NCI-H2029 (cell line): Measurements from ENCODE around the gene PEX11A.

Source experiments
- DNase-seq: peaks from one replicate; lab custom pipeline; 2025; lab: John Stamatoyannopoulos, UW

Gene PEX11A

DNA sequence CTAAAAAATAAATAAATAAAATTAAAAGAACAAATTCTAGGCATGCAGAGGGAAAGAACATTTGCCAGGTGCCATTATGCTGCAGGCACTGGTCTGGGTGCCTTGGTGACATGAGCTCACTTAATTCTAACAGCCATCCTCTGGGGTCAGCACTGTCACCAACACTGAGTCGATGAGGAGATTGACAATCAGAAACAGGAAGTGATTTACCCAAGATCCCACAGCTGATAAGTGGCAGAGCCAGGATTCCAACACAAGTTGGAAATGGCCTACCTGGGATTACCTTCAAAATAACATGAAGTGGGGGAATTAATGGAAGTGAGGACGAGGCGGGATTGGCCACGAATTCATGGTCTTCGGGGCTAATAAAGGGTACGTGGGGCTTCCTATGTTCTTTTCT lies 14.9 kb downstream of the PEX11A start:
- no peak for DNase-seq

- DNase-seq: no peak
Observed at GRCh38 chr15:89674526-89674925, 16.0 kb downstream of the PEX11A start.

DNA sequence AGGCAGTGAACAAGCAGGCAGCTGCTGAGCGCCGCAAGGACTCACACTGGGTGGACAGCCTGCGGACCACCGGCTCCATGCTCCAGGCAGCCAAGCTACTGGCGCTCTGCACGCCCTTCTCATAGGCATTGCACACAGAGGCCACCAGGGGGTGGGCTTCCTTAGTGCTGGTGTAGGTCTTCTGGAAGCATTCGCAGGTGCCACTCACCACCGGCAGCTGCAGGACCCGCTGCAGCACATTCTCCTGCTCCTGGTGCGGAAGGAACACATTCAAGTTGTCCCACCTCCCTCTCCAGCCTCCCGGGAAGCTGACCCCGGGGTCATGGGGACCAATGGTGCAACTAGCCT lies 17.4 kb downstream of the PEX11A start:
- DNase-seq: no peak

- DNase-seq: no peak
Observed at GRCh38 chr15:89672221-89673164, 18.1 kb downstream of the PEX11A start.

- no peak for DNase-seq
Observed at GRCh38 chr15:89671687-89672086, 18.9 kb downstream of the PEX11A start.

GRCh38 chr15:89670971-89671560 lies 19.5 kb downstream of the PEX11A start:
- no peak for DNase-seq

DNA sequence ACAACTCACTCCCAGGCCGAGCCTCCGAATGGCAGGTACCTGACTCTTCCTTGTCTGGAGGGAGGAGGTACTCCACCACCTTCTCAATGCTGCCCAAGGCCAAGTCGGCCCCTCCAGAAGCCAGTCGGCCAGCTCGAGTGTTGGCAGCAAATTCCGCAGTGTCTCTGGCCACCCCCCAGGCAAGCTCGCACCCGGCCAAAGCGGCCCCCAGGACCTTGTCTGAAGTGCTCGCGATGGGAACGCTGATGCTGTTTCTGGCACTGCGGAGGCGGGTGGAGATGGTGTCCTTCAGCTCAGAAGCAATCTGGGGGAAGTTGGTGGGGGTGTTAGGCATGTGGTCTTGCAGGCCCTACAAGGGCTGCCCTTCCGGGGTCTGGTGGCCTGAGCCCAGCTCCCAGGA lies 20.6 kb downstream of the PEX11A start:
- no peak for DNase-seq

DNA sequence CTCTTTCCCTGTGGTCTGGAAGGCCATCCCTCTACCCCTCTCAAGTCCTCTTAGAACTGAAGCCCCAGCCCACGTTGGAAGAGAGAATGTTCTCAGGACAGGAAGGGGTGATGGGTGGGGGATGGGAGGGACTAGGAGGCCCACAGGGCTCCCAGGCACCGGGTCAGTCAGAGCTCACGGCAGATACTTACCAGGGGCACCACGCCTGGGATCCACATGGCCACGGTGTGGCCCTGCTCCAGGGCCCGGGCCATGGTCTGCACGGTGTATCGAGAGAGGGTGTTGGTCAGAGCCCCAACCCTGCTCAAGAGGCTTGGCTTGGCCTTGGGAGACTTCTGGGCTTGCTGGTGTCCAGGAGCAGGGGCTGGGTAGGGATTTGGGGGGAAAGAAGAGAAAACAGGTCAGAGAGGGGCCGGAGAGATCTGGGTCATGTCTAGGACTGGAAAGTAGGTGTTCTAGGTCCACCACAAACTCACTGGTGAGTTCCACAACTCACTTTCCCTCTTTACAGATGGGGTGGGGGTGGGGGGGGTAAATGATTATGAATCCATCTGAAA lies 21.2 kb downstream of the PEX11A start:
- DNase-seq: no peak

DNA sequence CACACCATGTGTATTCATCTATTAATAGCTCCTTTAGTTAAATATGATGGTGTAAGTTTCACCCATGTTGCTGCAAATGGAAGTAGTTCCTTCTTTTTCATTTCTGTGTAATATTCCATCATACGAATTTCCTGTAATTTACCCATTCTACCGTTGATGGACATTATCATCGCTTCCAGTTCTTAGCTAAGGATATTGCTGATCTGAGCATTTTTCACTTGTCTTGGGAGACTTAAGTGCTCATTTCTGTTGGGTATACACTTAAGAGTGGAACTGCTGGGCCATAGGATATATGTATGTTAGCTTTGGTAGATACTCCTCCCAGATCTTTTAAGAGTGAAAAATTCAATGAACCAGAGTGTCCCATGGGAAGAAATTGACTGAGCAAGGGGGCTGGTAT lies 22.4 kb downstream of the PEX11A start:
- no peak for DNase-seq

GRCh38 chr15:89667706-89667960 lies 22.9 kb downstream of the PEX11A start:
- no peak for DNase-seq

GRCh38 chr15:89666858-89667705 lies 23.5 kb downstream of the PEX11A start:
- DNase-seq: no peak

GRCh38 chr15:89666184-89666857 lies 24.2 kb downstream of the PEX11A start:
- no peak for DNase-seq

- DNase-seq: no peak
Observed at GRCh38 chr15:89665449-89666181, 24.9 kb downstream of the PEX11A start.

GRCh38 chr15:89664441-89665350 lies 25.9 kb downstream of the PEX11A start:
- DNase-seq: no peak

DNA sequence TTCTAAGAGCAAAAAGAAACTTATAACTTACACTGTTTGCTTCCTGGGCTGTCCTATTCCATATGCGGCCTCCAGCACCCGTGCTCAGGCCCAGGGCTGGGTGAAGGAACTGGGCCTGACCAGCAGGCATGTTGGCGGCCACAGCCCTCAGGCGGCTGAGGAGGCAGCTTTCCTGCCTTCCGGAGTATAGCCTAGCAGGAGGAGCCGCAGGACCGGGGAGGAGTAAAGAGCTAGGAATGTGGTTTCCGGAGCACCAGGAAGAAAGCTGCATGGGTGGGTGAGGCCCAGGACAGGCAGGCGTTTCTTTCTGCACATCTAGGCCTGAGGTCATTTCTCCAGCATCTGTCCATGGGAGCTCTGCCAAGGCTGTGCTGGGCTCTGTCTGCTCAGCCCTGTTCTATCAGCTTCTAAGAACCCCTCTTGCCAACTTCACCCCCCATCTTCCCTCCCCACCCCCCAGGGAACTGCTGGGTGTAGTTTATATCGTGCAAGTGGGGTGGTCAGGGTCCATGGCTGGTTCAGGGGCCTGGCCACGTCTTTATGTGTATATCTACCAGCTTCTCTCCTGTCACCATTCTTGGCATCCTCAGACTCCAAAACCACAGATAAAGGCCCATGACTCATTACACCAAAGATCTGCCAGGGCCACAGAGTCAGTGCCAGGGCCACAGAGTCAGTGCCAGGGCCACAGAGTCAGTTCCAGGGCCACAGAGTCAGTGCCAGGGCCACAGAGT lies 27.5 kb downstream of the PEX11A start:
- DNase-seq: no peak

GRCh38 chr15:89660556-89660955 lies 30.0 kb downstream of the PEX11A start:
- no peak for DNase-seq

DNA sequence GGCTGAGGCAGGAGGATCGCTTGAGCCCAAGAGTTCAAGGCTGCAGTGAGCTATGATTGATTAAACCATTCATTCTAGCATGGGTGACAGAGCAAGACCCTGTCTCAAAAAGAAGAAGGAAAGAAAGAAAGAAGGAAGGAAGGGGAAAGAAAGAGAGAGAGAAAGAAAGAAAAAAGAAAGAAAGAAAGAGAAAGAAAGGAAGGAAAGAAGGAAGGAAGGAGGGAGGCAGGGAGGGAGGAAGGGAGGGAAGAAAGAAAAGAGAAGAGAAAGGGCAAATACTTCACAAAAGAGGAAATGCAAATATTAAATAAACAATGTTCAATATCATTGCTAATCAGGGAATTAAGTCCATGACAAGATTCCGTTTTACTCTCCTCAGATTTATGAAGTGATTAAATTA lies 31.3 kb downstream of the PEX11A start:
- no peak for DNase-seq

DNA sequence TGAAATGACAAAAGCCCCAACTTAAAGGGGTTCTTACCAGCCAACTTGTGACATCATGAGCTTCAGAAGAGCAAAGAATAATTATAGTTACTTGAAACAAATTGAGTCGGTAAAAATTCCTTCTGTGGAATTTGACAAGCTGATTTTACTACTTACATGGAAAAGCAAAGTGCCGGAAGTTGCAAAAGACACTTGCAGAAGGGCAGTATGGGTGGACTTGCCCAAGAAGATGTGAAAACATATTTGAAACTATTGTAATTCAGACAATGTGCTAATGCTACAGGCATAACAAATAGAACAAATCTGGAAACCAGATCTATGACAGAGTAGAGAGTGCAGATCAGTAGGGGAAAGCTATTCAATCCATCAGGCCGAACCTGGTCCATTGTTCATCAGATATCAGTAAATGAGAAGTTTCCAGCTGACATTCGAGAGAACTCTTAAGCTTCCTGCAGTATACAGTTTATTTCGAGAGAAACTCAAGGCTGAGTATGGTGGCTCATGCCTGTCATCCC lies 32.8 kb downstream of the PEX11A start:
- DNase-seq: no peak

GRCh38 chr15:89656116-89656815 lies 34.3 kb downstream of the PEX11A start:
- DNase-seq: no peak
